OCI-LY3 (cell line): ENCODE data around the gene LPCAT1.

Source experiments
- H2AFZ ChIP-seq: fragments of 200-600, 300-600 bp; shearing (Covaris generic); 2 replicates; pipeline ENCODE4 v1.6.0; 2014; ENCODE audit warnings: antibody characterized with exemption, low read depth, low read length
- H3K27ac ChIP-seq: fragments of 200-600, 300-600 bp; sonication (generic); 2 replicates; pipeline ENCODE4 v1.5.1; 2014; ENCODE audit warnings: mild to moderate bottlenecking, low read length, moderate library complexity, mixed read lengths
- H3K27me3 ChIP-seq: fragments of 200-600, 300-600 bp; sonication (generic); 2 replicates; pipeline ENCODE4 v1.6.1; 2014; ENCODE audit warnings: low read depth, low read length, mixed read lengths
- H3K36me3 ChIP-seq: fragments of 200-600, 300-600 bp; sonication (generic); replicated peaks from 2 replicates; pipeline ENCODE3; 2014; ENCODE audit warnings: low read depth, low read length, mixed read lengths
- H3K4me1 ChIP-seq: fragments of 300-600, 200-600 bp; sonication (generic); 2 replicates; pipeline ENCODE4 v1.6.1; 2014; ENCODE audit warnings: low read length, mixed read lengths
- H3K4me2 ChIP-seq: fragments of 200-600, 300-600 bp; sonication (generic); 2 replicates; pipeline ENCODE4 v1.6.1; 2014; ENCODE audit warnings: low read length, mixed read lengths
- H3K4me3 ChIP-seq: fragments of 300-600, 200-600 bp; sonication (generic); 2 replicates; pipeline ENCODE4 v1.5.1; 2014; ENCODE audit warnings: antibody characterized with exemption, mild to moderate bottlenecking, low read length, moderate library complexity
- H3K79me2 ChIP-seq: fragments of 300-600, 200-600 bp; shearing (Covaris generic); 2 replicates; pipeline ENCODE4 v1.6.1; 2014; ENCODE audit warnings: mild to moderate bottlenecking, low read length, mixed read lengths
- H3K9ac ChIP-seq: fragments of 300-600, 200-600 bp; shearing (Covaris generic); 2 replicates; pipeline ENCODE4 v1.6.0; 2014; ENCODE audit warnings: mild to moderate bottlenecking, low read length, moderate library complexity
- H3K9me3 ChIP-seq: fragments of 200-600, 300-600 bp; shearing (Covaris generic); 2 replicates; pipeline ENCODE4 v1.6.1; 2014; ENCODE audit warnings: low read length, mixed read lengths; ENCODE audit not compliant: insufficient read depth
- H4K20me1 ChIP-seq: fragments of 200-600, 300-600 bp; sonication (generic); 2 replicates; pipeline ENCODE4 v1.6.1; 2016; ENCODE audit warnings: low read length, mixed read lengths; ENCODE audit not compliant: insufficient read depth
- CTCF ChIP-seq: fragments of 200-600, 300-600 bp; sonication (generic); IDR thresholded peaks from 2 replicates; pipeline ENCODE4 v1.5.1; 2014; ENCODE audit warnings: antibody characterized with exemption, low read length, low read depth
- EZH2phosphoT487 ChIP-seq: fragments of 200-600 bp; shearing (Covaris generic); IDR thresholded peaks from 2 replicates; pipeline ENCODE4 v1.6.1; 2018; ENCODE audit warnings: antibody characterized with exemption, mixed run types, low read depth

The LPCAT1 gene

GRCh38 chr5:1526681-1527131, 2.9 kb upstream of the LPCAT1 start:
- Histone ChIP-seq H3K27ac (no peak overlapping the region), H4K20me1 (peaks cover 8% of the 10 kb centered on the region), H3K4me2 (no peak overlapping the region), H3K4me1 (peaks cover 20% of the 10 kb centered on the region), H3K79me2 (peaks cover 30% of the 10 kb centered on the region), H3K9me3 (no peaks in the 10 kb centered on the region), H2AFZ (no peak overlapping the region), H3K36me3 (peaks cover 10% of the 10 kb centered on the region), H3K27me3 (no peaks in the 10 kb centered on the region), H3K4me3 (no peak overlapping the region), H3K9ac (no peak overlapping the region)
- TF ChIP-seq EZH2phosphoT487: no peak
- no peak for TF ChIP-seq CTCF

- Histone ChIP-seq H3K9me3 (no peaks in the 10 kb centered on the region), H3K27ac (no peak overlapping the region), H3K9ac (no peak overlapping the region), H3K4me1 (peaks cover 25% of the 10 kb centered on the region), H4K20me1 (peaks cover 13% of the 10 kb centered on the region), H2AFZ (no peak overlapping the region), H3K27me3 (no peaks in the 10 kb centered on the region), H3K4me2 (no peak overlapping the region), H3K4me3 (no peak overlapping the region), H3K79me2 (peaks cover 35% of the 10 kb centered on the region), H3K36me3 (peaks cover 15% of the 10 kb centered on the region)
- TF ChIP-seq EZH2phosphoT487 (no peak), CTCF (no peak)
These were observed 2.5 kb upstream of the LPCAT1 start for GRCh38 chr5:1526190-1526631.

GRCh38 chr5:1525624-1526189, 1.9 kb upstream of the LPCAT1 start:
- peaks cover 18% of the 10 kb centered on the region for H4K20me1 ChIP-seq
- H3K4me3 ChIP-seq: peak overlapping the region; percentile 88
- peaks cover 40% of the 10 kb centered on the region for H3K79me2 ChIP-seq
- peaks cover 29% of the 10 kb centered on the region for H3K4me1 ChIP-seq
- H3K9ac ChIP-seq: peak overlapping the region; percentile 99
- TF ChIP-seq CTCF (no peak), EZH2phosphoT487 (no peak)
- no peak overlapping the region for H3K27ac ChIP-seq
- no peaks in the 10 kb centered on the region for H3K27me3 ChIP-seq
- H3K9me3 ChIP-seq: no peaks in the 10 kb centered on the region
- H3K4me2 ChIP-seq: peak overlapping the region; percentile 96
- H2AFZ ChIP-seq: no peak overlapping the region
- peaks cover 20% of the 10 kb centered on the region for H3K36me3 ChIP-seq

GRCh38 chr5:1524799-1525623, 1.3 kb upstream of the LPCAT1 start:
- Histone ChIP-seq H3K27ac (peak overlapping the region; percentile 73), H3K27me3 (no peaks in the 10 kb centered on the region), H2AFZ (no peak overlapping the region), H3K79me2 (peaks cover 47% of the 10 kb centered on the region), H3K9ac (peak overlapping the region; percentile 99), H3K9me3 (no peaks in the 10 kb centered on the region), H3K36me3 (peaks cover 24% of the 10 kb centered on the region), H3K4me1 (peaks cover 29% of the 10 kb centered on the region), H3K4me2 (peak overlapping the region; percentile 96), H4K20me1 (peaks cover 23% of the 10 kb centered on the region), H3K4me3 (peak overlapping the region; percentile 88)
- TF ChIP-seq EZH2phosphoT487: no peak
- TF ChIP-seq CTCF: no peak
